CD4-positive, CD25-positive, alpha-beta regulatory T cell (primary cell): ENCODE measurements around the gene BCAP31. TPM values are rescaled to one million over a fixed set of nuclear protein-coding genes. Genes with fewer than 3 reads are reported as not detected.
A peak's percentile ranks its signal among the peaks of the same experiment; 100 is the strongest.
"Not testable (repeated sequence)": the region's sequence is repeated elsewhere in the genome, so short reads cannot be mapped to it uniquely, and the experiment has no call there.

Experiments used
- ATAC-seq, 2 donors: fragments of 150-1000 bp; cut with Tn5 transposase; one replicate each; pipeline ENCODE4 v1.10.0; 2021; ENCODE audit warnings: low read depth in 2 of 2, moderate number of reproducible peaks in 2 of 2, moderate library complexity in 1 of 2
- DNase-seq, 3 donors: peaks; one replicate each; pipeline versions ENCODE4 v3.0.0 to v3.0.0-alpha.2; 2012 to 2022; ENCODE audit warnings: mixed read lengths in 1 of 3
- H3K27ac ChIP-seq: one replicate; pipeline ENCODE4 v1.7.0; 2013; ENCODE audit warnings: mild to moderate bottlenecking, low read length; ENCODE audit not compliant: insufficient read depth, poor library complexity, severe bottlenecking
- H3K27me3 ChIP-seq: one replicate; pipeline ENCODE4 v1.7.0; 2013; ENCODE audit warnings: low read length; ENCODE audit not compliant: control insufficient read depth, insufficient read depth
- H3K36me3 ChIP-seq: one replicate; pipeline ENCODE4 v1.7.0; 2013; ENCODE audit warnings: mild to moderate bottlenecking, low read length, moderate library complexity; ENCODE audit not compliant: control insufficient read depth, insufficient read depth
- H3K4me1 ChIP-seq: 2 replicates; pipeline ENCODE4 v1.7.0; 2013; ENCODE audit warnings: mild to moderate bottlenecking, low read length; ENCODE audit not compliant: insufficient read depth, control insufficient read depth, poor library complexity, severe bottlenecking
- H3K4me3 ChIP-seq: one replicate; pipeline ENCODE4 v1.7.0; 2013; ENCODE audit warnings: low read depth, mild to moderate bottlenecking, low read length, moderate library complexity
- H3K9me3 ChIP-seq, 2 experiments: 1 replicate in 1 of 2; 2 replicates in 1 of 2; pipeline ENCODE4 v1.7.0; 2013; ENCODE audit warnings: low read length in 2 of 2, mild to moderate bottlenecking in 1 of 2, moderate library complexity in 1 of 2; ENCODE audit not compliant: control insufficient read depth in 2 of 2
- H3K27ac Mint-ChIP-seq, 3 donors: one replicate each; pipeline ENCODE4 v1.8.0; 2020 to 2022; ENCODE audit warnings: mild to moderate bottlenecking in 3 of 3, mixed read lengths in 3 of 3, moderate library complexity in 2 of 3
- H3K27me3 Mint-ChIP-seq: one replicate; pipeline ENCODE4 v1.8.0; 2022; ENCODE audit warnings: mild to moderate bottlenecking, mixed read lengths
- H3K36me3 Mint-ChIP-seq: one replicate; pipeline ENCODE4 v1.8.0; 2020; ENCODE audit warnings: mixed read lengths
- H3K4me1 Mint-ChIP-seq, 4 donors: one replicate each; pipeline ENCODE4 v1.8.0; 2020 to 2022; ENCODE audit warnings: mixed read lengths in 4 of 4, mild to moderate bottlenecking in 1 of 4
- H3K4me3 Mint-ChIP-seq, 4 donors: one replicate each; pipeline ENCODE4 v1.8.0; 2020 to 2022; ENCODE audit warnings: mild to moderate bottlenecking in 4 of 4, mixed read lengths in 4 of 4, moderate library complexity in 3 of 4
- H3K9me3 Mint-ChIP-seq, 7 donors: one replicate each; pipeline ENCODE4 v1.8.0; 2020 to 2022; ENCODE audit warnings: mixed read lengths in 7 of 7, mild to moderate bottlenecking in 3 of 7, moderate library complexity in 2 of 7
- polyA plus RNA-seq, 4 donors: library from polyadenylated mRNA; unstranded; fragments of 300-500 nt; fragmentation: Illumina TruSeq; gene quantifications; one replicate each; pipeline ENCODE4 v1.2.3, GENCODE V29; 2021
- total RNA-seq: library from RNA; stranded (reverse); gene quantifications from one replicate; pipeline ENCODE4 v1.2.3, GENCODE V29; 2022

Gene BCAP31
- total and polyA plus RNA-seq, 5 donors from 2014 or later = 99.9 to 318 (median 269) TPM

GRCh38 chrX:153702336-153703035 lies 21.7 kb downstream of the BCAP31 start:
- DNase-seq = no peak
- H3K9me3 Mint-ChIP-seq = no peaks in the 10 kb centered on the region
- H3K4me1 Mint-ChIP-seq = peaks cover 0 to 4% (median 2%) of the 10 kb centered on the region in 4 donors
- H3K27me3 Mint-ChIP-seq = no peaks in the 10 kb centered on the region
- H3K4me3 ChIP-seq = no peak overlapping the region
- H3K27ac Mint-ChIP-seq = no peak overlapping the region
- peaks cover 6% of the 10 kb centered on the region for H3K36me3 Mint-ChIP-seq
- no peak overlapping the region for H3K4me3 Mint-ChIP-seq
- H3K4me1 ChIP-seq = no peaks in the 10 kb centered on the region
- H3K36me3 ChIP-seq = peaks cover 12% of the 10 kb centered on the region
- H3K9me3 ChIP-seq = no peaks in the 10 kb centered on the region
- no peak for ATAC-seq
- H3K27ac ChIP-seq = no peak overlapping the region
- no peaks in the 10 kb centered on the region for H3K27me3 ChIP-seq

DNA sequence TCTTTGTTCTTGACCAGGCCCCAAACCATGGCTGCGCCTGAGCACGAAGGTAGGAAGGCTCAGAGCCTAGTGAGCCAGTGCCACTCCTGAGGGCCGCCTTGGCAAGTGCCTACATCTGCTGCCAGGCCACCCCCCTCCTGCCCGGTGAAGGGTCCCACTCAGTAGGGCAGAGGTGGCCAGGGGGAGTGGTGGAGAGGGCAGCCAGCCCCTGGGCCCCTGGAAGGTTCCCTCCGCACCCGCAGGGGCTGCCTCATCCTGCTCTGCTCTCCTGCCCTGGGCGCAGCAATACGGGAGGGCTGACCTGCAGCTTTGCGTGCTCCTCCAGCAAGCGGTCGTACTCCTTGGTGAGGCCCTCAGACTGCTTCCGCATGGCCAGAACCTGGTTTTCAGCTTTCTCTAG lies 22.5 kb downstream of the BCAP31 start:
- Histone ChIP-seq H3K27ac (no peak overlapping the region), H3K4me3 (no peak overlapping the region), H3K27me3 (no peaks in the 10 kb centered on the region), H3K4me1 (no peaks in the 10 kb centered on the region), H3K9me3 (no peaks in the 10 kb centered on the region), H3K36me3 (peaks cover 12% of the 10 kb centered on the region)
- DNase-seq (no peak), ATAC-seq (no peak)
- peaks cover 9% of the 10 kb centered on the region for H3K36me3 Mint-ChIP-seq
- H3K4me1 Mint-ChIP-seq = peaks cover 0 to 4% (median under 1%) of the 10 kb centered on the region in 4 donors
- H3K4me3 Mint-ChIP-seq = no peak overlapping the region
- no peaks in the 10 kb centered on the region for H3K9me3 Mint-ChIP-seq
- no peak overlapping the region for H3K27ac Mint-ChIP-seq
- no peaks in the 10 kb centered on the region for H3K27me3 Mint-ChIP-seq

GRCh38 chrX:153700967-153701366 lies 23.2 kb downstream of the BCAP31 start:
- Histone ChIP-seq H3K36me3 (peaks cover 12% of the 10 kb centered on the region), H3K9me3 (no peaks in the 10 kb centered on the region), H3K4me1 (no peaks in the 10 kb centered on the region), H3K27ac (no peak overlapping the region), H3K27me3 (no peaks in the 10 kb centered on the region), H3K4me3 (no peak overlapping the region)
- ATAC-seq (no peak), DNase-seq (no peak)
- Mint-ChIP-seq H3K9me3 (no peaks in the 10 kb centered on the region), H3K4me1 (peaks cover 0 to 4% (median under 1%) of the 10 kb centered on the region in 4 donors), H3K27me3 (no peaks in the 10 kb centered on the region), H3K4me3 (no peak overlapping the region), H3K36me3 (peaks cover 9% of the 10 kb centered on the region), H3K27ac (no peak overlapping the region)

DNA sequence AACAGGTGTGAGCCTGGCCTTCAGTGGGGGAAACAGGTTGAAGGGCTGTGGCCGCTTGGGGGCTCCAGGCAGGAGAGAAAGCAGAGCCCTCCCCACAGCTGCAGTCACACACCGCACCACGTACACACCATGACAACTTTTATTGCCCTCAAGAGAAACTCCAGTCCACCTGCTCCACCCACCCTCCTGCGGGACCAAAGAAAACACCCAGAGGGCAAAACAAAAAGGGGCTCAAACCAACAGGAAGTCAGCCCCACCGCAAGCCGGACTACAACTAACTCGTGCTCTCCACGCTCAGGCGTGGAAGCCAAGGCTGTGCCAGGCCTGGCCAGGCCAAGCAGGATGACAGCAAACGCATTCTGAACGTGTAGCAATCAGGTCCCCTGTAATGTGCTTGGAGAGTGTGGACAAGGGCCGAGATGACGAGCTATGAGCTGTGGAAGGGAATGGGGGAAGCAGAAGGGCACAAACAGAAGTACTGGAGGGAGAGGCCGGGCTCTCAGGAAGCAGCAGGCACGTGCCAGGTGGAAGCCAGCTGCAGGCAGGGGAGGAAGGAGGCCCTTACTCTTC lies 23.7 kb downstream of the BCAP31 start:
- H3K36me3 ChIP-seq = peaks cover 12% of the 10 kb centered on the region
- no peaks in the 10 kb centered on the region for H3K4me1 ChIP-seq
- no peak for ATAC-seq
- Mint-ChIP-seq H3K4me1 (peaks cover 0 to 4% (median 2%) of the 10 kb centered on the region in 4 donors), H3K27ac (no peak overlapping the region), H3K27me3 (no peaks in the 10 kb centered on the region), H3K4me3 (no peak overlapping the region), H3K36me3 (peaks cover 9% of the 10 kb centered on the region), H3K9me3 (no peaks in the 10 kb centered on the region)
- H3K4me3 ChIP-seq = no peak overlapping the region
- no peaks in the 10 kb centered on the region for H3K9me3 ChIP-seq
- H3K27ac ChIP-seq = no peak overlapping the region
- no peak for DNase-seq
- no peaks in the 10 kb centered on the region for H3K27me3 ChIP-seq

DNA sequence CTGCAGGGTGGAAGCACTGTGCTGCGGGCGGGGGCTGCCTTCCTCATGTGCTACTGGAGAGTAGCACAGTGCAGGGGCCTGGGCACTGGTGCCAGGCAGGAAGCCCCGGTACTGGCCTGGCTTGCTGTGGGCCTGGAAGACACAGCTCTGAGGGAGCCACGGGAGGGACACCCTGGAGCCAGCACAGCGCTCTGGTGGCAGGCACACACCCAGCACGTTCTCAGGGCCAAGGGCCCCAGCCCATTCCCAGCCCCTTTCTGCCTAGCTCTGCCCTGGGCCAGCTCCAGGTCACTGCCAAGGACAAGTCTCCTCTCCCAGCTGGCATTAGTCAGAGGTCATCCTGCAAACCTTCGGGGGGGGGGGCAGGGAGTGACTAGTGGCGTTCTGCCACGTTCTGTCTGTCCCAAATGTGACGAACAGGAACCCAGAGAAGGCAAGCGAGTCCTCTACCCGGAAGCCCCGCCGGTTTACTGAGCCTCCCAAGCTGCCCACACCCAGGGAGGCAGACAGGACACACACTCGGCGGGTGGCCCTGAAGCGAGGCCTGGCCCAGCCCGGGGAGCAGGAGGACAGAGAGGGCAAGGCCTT lies 24.3 kb downstream of the BCAP31 start:
- DNase-seq, H3K27me3 ChIP-seq, H3K27ac ChIP-seq, H3K27ac Mint-ChIP-seq, H3K9me3 ChIP-seq, H3K4me1 Mint-ChIP-seq, H3K9me3 Mint-ChIP-seq, H3K36me3 Mint-ChIP-seq, H3K4me3 Mint-ChIP-seq, H3K4me3 ChIP-seq, ATAC-seq, H3K4me1 ChIP-seq, H3K27me3 Mint-ChIP-seq: not testable (repeated sequence)
- H3K36me3 ChIP-seq = peaks cover 12% of the 10 kb centered on the region

DNA sequence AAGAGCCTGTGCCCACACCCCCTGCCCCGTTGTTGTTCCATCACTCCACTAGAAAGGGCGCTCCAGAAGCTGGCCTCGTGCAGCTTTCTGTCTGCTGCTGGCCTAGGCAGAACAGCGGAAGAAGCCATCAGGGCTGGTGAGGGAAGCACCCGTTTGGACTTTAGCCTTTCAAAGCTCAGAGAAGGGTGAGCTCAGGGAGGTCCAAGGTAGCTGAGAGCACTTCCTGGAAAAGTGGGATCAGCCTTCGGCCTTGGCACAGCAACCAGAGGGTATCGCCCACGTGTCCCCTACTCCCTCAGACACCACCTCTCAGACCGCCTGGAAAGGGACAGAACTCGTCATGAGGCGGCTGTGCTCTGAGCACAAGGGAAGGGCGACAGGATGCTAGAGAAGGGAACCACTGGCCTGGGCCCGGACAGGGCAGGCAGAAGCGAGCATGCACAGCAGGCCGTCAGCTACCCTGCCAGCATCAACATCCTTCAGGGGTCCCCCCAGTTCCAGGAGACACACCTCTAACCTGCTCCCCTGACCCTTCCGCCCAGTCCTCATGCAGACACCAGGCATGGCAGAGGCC lies 24.9 kb downstream of the BCAP31 start:
- not testable (repeated sequence) for H3K36me3 Mint-ChIP-seq, H3K4me1 Mint-ChIP-seq, H3K4me3 Mint-ChIP-seq, H3K27me3 Mint-ChIP-seq, H3K36me3 ChIP-seq, H3K4me1 ChIP-seq, DNase-seq, ATAC-seq, H3K27ac ChIP-seq, H3K27me3 ChIP-seq, H3K9me3 ChIP-seq, H3K27ac Mint-ChIP-seq, H3K9me3 Mint-ChIP-seq, H3K4me3 ChIP-seq

GRCh38 chrX:153697924-153698865 lies 26.0 kb downstream of the BCAP31 start:
- no peak overlapping the region for H3K27ac ChIP-seq
- H3K4me3 ChIP-seq = no peak overlapping the region
- ATAC-seq (no peak), DNase-seq (no peak)
- Mint-ChIP-seq H3K9me3 (no peaks in the 10 kb centered on the region), H3K36me3 (peaks cover 9% of the 10 kb centered on the region), H3K27ac (peak overlapping the region in 1 of 3 donors; percentile 56), H3K4me3 (no peak overlapping the region), H3K4me1 (peaks cover 0 to 2% (median under 1%) of the 10 kb centered on the region in 4 donors), H3K27me3 (no peaks in the 10 kb centered on the region)
- no peaks in the 10 kb centered on the region for H3K9me3 ChIP-seq
- H3K4me1 ChIP-seq = no peaks in the 10 kb centered on the region
- no peaks in the 10 kb centered on the region for H3K27me3 ChIP-seq
- H3K36me3 ChIP-seq = peaks cover 6% of the 10 kb centered on the region
